ENCODE measurements around the gene SUPT3H. TPM values are rescaled to one million over a fixed set of nuclear protein-coding genes. Genes with fewer than 3 reads are reported as not detected.

The SUPT3H gene
- total and polyA plus RNA-seq, 4 donors: 2.3 to 9.4 (median 5.8) TPM

DNA sequence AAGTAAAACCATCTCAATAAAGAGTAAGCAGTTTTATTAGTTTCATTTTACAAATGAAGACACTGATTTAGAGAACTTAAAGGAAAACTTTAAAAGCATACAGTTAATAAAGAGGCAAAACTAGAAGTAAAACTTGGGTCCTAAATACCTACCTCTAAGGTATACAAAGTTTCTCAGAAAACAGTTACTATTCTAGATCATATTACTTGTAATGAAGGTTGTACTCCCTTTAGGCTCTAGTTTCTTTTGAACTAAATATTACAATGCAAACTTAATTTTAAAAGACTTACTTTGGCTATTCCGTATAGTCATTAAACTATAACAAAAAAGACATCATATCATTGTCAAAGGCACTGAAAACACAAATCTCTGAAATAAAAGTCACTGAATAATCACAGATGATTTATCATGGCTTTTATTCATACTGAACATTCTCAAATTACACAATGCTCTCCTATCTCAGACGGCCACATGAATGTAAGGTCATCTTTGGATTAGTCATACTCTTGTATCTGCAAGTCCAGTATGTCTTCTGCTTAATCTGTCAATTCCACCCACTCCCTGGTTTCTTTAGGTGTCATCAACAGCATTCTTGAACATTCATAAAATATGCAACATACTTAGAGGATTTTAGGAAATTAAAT lies 411.2 kb downstream of the SUPT3H start:
- no peak for ATAC-seq (ENCODE audit: low FRiP score)
- 75 to 78% methylated on average over 2 of the region's 2 CpGs for WGBS, 2 donors

DNA sequence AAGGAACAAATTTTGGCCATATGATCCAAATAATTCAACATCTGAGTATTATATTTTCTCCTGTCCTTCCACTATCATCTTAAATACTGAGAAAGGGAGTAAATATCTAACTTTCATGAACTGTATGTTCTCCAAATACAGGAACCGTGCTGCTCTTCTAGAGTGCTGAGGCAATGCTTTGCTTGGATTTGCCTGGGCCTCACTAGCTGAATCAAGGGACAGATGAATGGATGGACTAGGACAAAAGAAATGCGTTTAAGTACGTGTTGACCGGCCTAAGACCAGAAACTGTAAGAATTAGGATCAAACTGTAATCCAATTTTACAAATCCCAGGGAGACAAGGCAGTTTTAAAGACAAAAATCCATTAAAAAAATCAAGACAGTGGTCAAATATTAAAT lies 412.0 kb downstream of the SUPT3H start:
- WGBS, 2 donors: 94 to 99% methylated on average over 4 of the region's 4 CpGs
- no peak overlapping the region for H3K27ac ChIP-seq (ENCODE audit: low read depth in 1 of 2, low read length in 2 of 2)
- no peaks in the 10 kb centered on the region for H3K27me3 ChIP-seq (ENCODE audit: control insufficient read depth in 1 of 2, insufficient read depth in 2 of 2, low read length in 1 of 2)
- no peaks in the 10 kb centered on the region for H3K4me1 ChIP-seq (ENCODE audit: control insufficient read depth in 1 of 2, insufficient read depth in 2 of 2, low read length in 2 of 2)
- no peak for ATAC-seq (ENCODE audit: low FRiP score)
- no peaks in the 10 kb centered on the region for H3K36me3 ChIP-seq (ENCODE audit: control insufficient read depth in 1 of 2, insufficient read depth in 2 of 2, low read length in 1 of 2)
- no peak for DNase-seq
- H3K4me3 ChIP-seq (ENCODE audit: low read length in 2 of 2): no peak overlapping the region
- intact Hi-C loops (cut with DNase I): no loop called here
- H3K9me3 ChIP-seq (ENCODE audit: control insufficient read depth, low read length): no peaks in the 10 kb centered on the region

More for the DNA sequence above, 411.2 kb downstream of the SUPT3H start:
- no peaks in the 10 kb centered on the region for H3K4me1 ChIP-seq (ENCODE audit: control insufficient read depth in 1 of 2, insufficient read depth in 2 of 2, low read length in 2 of 2)
- H3K9me3 ChIP-seq (ENCODE audit: control insufficient read depth, low read length): no peaks in the 10 kb centered on the region
- H3K36me3 ChIP-seq (ENCODE audit: control insufficient read depth in 1 of 2, insufficient read depth in 2 of 2, low read length in 1 of 2): no peaks in the 10 kb centered on the region
- DNase-seq: no peak
- H3K27me3 ChIP-seq (ENCODE audit: control insufficient read depth in 1 of 2, insufficient read depth in 2 of 2, low read length in 1 of 2): no peaks in the 10 kb centered on the region
- no peak overlapping the region for H3K27ac ChIP-seq (ENCODE audit: low read depth in 1 of 2, low read length in 2 of 2)
- intact Hi-C loops (cut with DNase I): no loop called here
- H3K4me3 ChIP-seq (ENCODE audit: low read length in 2 of 2): no peak overlapping the region

DNA sequence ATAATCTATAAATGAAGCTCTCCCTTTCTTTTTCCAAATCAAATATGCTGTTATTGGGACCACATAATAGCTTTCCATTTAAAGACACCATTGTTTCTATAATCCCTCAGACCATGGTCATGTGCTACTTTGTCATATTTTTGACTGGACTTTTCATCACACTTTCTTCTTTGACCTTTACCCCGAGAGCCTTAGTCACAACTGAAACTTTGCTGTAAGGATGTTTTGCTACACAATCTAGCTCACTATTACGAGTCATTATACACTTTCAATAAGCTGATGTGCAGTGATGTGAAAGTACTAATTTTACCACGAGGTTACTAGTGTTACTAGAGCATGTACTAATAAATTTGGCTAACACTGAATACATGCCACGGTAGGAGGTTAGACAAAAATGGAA lies 416.8 kb downstream of the SUPT3H start:
- no peaks in the 10 kb centered on the region for H3K4me1 ChIP-seq (ENCODE audit: control insufficient read depth in 1 of 2, insufficient read depth in 2 of 2, low read length in 2 of 2)
- H3K9me3 ChIP-seq (ENCODE audit: control insufficient read depth, low read length): no peaks in the 10 kb centered on the region
- no peak overlapping the region for H3K4me3 ChIP-seq (ENCODE audit: low read length in 2 of 2)
- H3K36me3 ChIP-seq (ENCODE audit: control insufficient read depth in 1 of 2, insufficient read depth in 2 of 2, low read length in 1 of 2): no peaks in the 10 kb centered on the region
- DNase-seq (no peak), ATAC-seq (ENCODE audit: low FRiP score) (no peak)
- no peaks in the 10 kb centered on the region for H3K27me3 ChIP-seq (ENCODE audit: control insufficient read depth in 1 of 2, insufficient read depth in 2 of 2, low read length in 1 of 2)
- H3K27ac ChIP-seq (ENCODE audit: low read depth in 1 of 2, low read length in 2 of 2): no peak overlapping the region
- intact Hi-C loops (cut with DNase I): no loop called here
- WGBS, 2 donors: 80 to 82% methylated on average over 4 of the region's 4 CpGs

DNA sequence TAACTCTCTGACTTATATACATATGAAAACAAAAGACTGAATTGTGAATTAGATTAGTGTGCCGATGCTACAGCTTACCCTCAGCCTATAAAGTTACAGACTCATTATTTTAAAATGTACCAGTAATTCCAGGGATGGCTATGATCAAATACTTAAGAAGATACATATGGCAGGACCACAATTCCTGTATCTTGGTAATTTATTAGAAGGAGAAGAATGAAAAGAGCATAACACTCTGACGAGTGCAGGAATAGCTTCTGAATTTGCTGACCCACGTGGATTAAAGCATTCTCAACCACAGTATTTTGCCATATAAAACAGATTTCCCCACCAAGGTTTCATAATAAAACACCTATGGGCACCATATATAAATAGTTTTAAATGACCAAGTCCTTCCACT lies 418.1 kb downstream of the SUPT3H start:
- Histone ChIP-seq H3K4me1 (ENCODE audit: control insufficient read depth in 1 of 2, insufficient read depth in 2 of 2, low read length in 2 of 2) (no peaks in the 10 kb centered on the region), H3K27me3 (ENCODE audit: control insufficient read depth in 1 of 2, insufficient read depth in 2 of 2, low read length in 1 of 2) (no peaks in the 10 kb centered on the region), H3K36me3 (ENCODE audit: control insufficient read depth in 1 of 2, insufficient read depth in 2 of 2, low read length in 1 of 2) (no peaks in the 10 kb centered on the region), H3K4me3 (ENCODE audit: low read length in 2 of 2) (no peak overlapping the region), H3K9me3 (ENCODE audit: control insufficient read depth, low read length) (no peaks in the 10 kb centered on the region), H3K27ac (ENCODE audit: low read depth in 1 of 2, low read length in 2 of 2) (no peak overlapping the region)
- 85 to 89% methylated on average over 3 of the region's 3 CpGs for WGBS, 2 donors
- DNase-seq: no peak
- intact Hi-C loops (cut with DNase I): no loop called here
- ATAC-seq (ENCODE audit: low FRiP score): no peak

DNA sequence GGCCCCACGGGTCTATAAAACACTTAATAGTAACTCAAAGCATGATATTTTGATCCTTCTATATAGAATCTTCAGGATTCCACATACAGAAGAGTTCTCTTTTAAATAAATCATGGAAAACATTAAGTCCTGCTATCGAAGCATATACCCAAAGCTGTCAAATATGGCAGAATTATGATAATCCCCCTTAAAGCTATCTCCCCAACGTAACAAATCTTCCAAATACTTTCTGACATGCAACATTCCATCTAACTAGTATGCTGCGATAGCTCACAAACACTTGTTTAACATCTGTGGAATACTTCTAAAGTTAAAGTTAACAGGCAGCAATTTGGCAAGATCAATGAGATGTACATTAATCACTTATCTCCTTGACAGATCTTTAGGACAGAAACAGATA lies 420.6 kb downstream of the SUPT3H start:
- intact Hi-C loops (cut with DNase I): no loop called here
- no peaks in the 10 kb centered on the region for H3K27me3 ChIP-seq (ENCODE audit: control insufficient read depth in 1 of 2, insufficient read depth in 2 of 2, low read length in 1 of 2)
- no peak overlapping the region for H3K27ac ChIP-seq (ENCODE audit: low read depth in 1 of 2, low read length in 2 of 2)
- ATAC-seq (ENCODE audit: low FRiP score) (no peak), DNase-seq (no peak)
- no peak overlapping the region for H3K4me3 ChIP-seq (ENCODE audit: low read length in 2 of 2)
- 70 to 78% methylated on average over 4 of the region's 4 CpGs for WGBS, 2 donors
- H3K9me3 ChIP-seq (ENCODE audit: control insufficient read depth, low read length): no peaks in the 10 kb centered on the region
- no peaks in the 10 kb centered on the region for H3K4me1 ChIP-seq (ENCODE audit: control insufficient read depth in 1 of 2, insufficient read depth in 2 of 2, low read length in 2 of 2)
- no peaks in the 10 kb centered on the region for H3K36me3 ChIP-seq (ENCODE audit: control insufficient read depth in 1 of 2, insufficient read depth in 2 of 2, low read length in 1 of 2)

DNA sequence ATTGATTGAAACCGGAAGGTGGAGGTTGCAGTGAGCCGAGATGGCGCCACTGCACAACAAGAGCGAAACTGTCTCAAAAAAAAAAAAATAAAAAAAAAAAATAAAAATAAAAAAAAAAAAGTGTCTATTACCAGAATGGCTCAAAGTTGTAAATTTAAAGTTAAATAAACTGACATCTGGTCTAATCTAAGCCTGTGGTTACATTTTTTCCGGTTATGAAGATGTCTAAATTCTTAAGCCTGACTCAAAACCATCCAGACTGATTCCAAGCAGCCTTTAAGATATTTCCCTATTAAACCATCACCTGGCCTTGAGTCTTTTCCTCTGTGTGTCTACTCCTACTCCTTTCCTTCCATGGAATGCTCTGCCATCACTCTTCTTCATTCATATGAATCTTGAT lies 421.3 kb downstream of the SUPT3H start:
- no peaks in the 10 kb centered on the region for H3K4me1 ChIP-seq (ENCODE audit: control insufficient read depth in 1 of 2, insufficient read depth in 2 of 2, low read length in 2 of 2)
- 95 to 97% methylated on average over 5 of the region's 5 CpGs for WGBS, 2 donors
- H3K27ac ChIP-seq (ENCODE audit: low read depth in 1 of 2, low read length in 2 of 2): no peak overlapping the region
- no peak for DNase-seq
- H3K36me3 ChIP-seq (ENCODE audit: control insufficient read depth in 1 of 2, insufficient read depth in 2 of 2, low read length in 1 of 2): peaks cover 0 to 2% of the 10 kb centered on the region in 2 donors
- H3K27me3 ChIP-seq (ENCODE audit: control insufficient read depth in 1 of 2, insufficient read depth in 2 of 2, low read length in 1 of 2): no peaks in the 10 kb centered on the region
- peaks cover 1% of the 10 kb centered on the region for H3K9me3 ChIP-seq (ENCODE audit: control insufficient read depth, low read length)
- no peak overlapping the region for H3K4me3 ChIP-seq (ENCODE audit: low read length in 2 of 2)
- intact Hi-C loops (cut with DNase I): no loop called here
- ATAC-seq (ENCODE audit: low FRiP score): no peak

DNA sequence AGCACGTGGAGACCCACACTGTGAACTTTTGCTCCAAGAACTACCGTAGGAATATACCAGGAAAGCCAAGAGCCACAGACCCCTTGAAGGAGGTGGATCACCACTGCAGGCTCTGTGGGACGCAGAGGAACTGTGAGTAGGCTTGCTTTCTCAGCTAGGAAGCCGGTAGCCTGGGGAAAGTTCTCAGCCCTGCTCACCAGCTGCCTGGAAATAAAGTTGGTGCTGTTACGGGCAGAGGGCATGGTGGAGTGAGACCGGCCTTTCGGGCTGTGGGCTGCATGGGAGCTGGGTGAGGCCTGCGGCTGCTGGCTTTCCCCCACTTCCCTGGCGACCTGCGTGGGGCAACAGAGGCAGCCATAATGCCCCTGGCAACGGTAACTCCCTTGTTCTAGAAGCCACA lies 422.6 kb downstream of the SUPT3H start:
- intact Hi-C loops (cut with DNase I): no loop called here
- WGBS, 2 donors: 97 to 98% methylated on average over 11 of the region's 11 CpGs
- ATAC-seq (ENCODE audit: low FRiP score) (no peak), DNase-seq (no peak)
- Histone ChIP-seq H3K36me3 (ENCODE audit: control insufficient read depth in 1 of 2, insufficient read depth in 2 of 2, low read length in 1 of 2) (peaks cover 0 to 3% of the 10 kb centered on the region in 2 donors), H3K4me1 (ENCODE audit: control insufficient read depth in 1 of 2, insufficient read depth in 2 of 2, low read length in 2 of 2) (no peaks in the 10 kb centered on the region), H3K9me3 (ENCODE audit: control insufficient read depth, low read length) (peaks cover 1% of the 10 kb centered on the region), H3K27me3 (ENCODE audit: control insufficient read depth in 1 of 2, insufficient read depth in 2 of 2, low read length in 1 of 2) (no peaks in the 10 kb centered on the region), H3K4me3 (ENCODE audit: low read length in 2 of 2) (no peak overlapping the region), H3K27ac (ENCODE audit: low read depth in 1 of 2, low read length in 2 of 2) (no peak overlapping the region)

DNA sequence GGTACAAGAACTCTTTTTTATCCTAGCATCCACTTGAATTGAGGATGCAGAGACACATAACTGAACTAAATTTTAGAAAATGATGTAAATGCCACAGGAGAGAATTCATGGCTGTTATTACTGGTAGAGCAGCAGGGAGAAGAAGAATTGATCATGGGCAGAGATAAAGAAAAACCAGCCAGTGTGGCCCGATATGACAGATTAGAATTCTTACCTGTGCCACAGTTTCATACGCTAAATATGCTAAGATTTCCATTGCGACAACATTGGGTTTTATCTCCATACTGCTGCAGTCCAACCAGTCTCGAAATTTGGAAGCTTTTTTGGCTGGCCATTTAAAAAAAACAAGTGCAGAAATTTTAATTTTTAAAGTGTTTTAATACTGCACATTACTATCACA lies 423.5 kb downstream of the SUPT3H start:
- Histone ChIP-seq H3K36me3 (ENCODE audit: control insufficient read depth in 1 of 2, insufficient read depth in 2 of 2, low read length in 1 of 2) (peaks cover 0 to 3% of the 10 kb centered on the region in 2 donors), H3K9me3 (ENCODE audit: control insufficient read depth, low read length) (peaks cover 1% of the 10 kb centered on the region), H3K4me1 (ENCODE audit: control insufficient read depth in 1 of 2, insufficient read depth in 2 of 2, low read length in 2 of 2) (no peaks in the 10 kb centered on the region), H3K27me3 (ENCODE audit: control insufficient read depth in 1 of 2, insufficient read depth in 2 of 2, low read length in 1 of 2) (no peaks in the 10 kb centered on the region), H3K4me3 (ENCODE audit: low read length in 2 of 2) (no peak overlapping the region), H3K27ac (ENCODE audit: low read depth in 1 of 2, low read length in 2 of 2) (no peak overlapping the region)
- intact Hi-C loops (cut with DNase I): no loop called here
- DNase-seq (no peak), ATAC-seq (ENCODE audit: low FRiP score) (no peak)
- WGBS, 2 donors: 90 to 91% methylated on average over 4 of the region's 4 CpGs

DNA sequence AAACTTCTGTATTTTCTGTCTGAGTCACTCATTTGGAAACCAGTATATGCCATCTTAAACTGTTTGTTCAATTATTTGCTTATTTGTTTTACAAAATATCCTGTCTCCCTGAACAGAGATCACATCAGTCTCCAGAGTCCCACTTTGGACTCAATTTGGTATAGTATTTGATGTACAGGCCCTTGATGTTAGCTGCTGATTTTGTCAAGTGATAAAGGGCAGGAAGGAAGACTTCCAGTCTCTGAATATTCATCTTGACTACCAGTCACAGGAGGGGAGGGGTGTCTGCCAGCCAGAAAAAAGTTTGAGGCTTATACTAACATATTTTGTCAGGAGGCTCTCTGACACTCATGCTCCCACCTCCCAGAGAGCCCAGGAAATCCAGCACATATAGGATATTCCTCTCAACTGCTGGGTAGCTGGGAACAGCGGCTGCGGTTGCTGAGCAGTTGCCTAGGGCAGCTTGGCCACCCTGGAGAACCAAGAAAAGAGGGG lies 426.4 kb downstream of the SUPT3H start:
- Histone ChIP-seq H3K4me1 (ENCODE audit: control insufficient read depth in 1 of 2, insufficient read depth in 2 of 2, low read length in 2 of 2) (no peaks in the 10 kb centered on the region), H3K27me3 (ENCODE audit: control insufficient read depth in 1 of 2, insufficient read depth in 2 of 2, low read length in 1 of 2) (no peaks in the 10 kb centered on the region), H3K9me3 (ENCODE audit: control insufficient read depth, low read length) (peaks cover 1% of the 10 kb centered on the region), H3K36me3 (ENCODE audit: control insufficient read depth in 1 of 2, insufficient read depth in 2 of 2, low read length in 1 of 2) (peaks cover 0 to 3% of the 10 kb centered on the region in 2 donors), H3K27ac (ENCODE audit: low read depth in 1 of 2, low read length in 2 of 2) (no peak overlapping the region), H3K4me3 (ENCODE audit: low read length in 2 of 2) (no peak overlapping the region)
- DNase-seq (no peak), ATAC-seq (ENCODE audit: low FRiP score) (no peak)
- intact Hi-C loops (cut with DNase I): no loop called here
- 92 to 95% methylated on average over 2 of the region's 2 CpGs for WGBS, 2 donors
